ENCODE results near the gene DNAH3. TPM values are rescaled to one million over a fixed set of nuclear protein-coding genes. Genes with fewer than 3 reads are reported as not detected.

Gene DNAH3
- total RNA-seq, 1 experiment from 2014 or later, result 0.15 TPM

DNA sequence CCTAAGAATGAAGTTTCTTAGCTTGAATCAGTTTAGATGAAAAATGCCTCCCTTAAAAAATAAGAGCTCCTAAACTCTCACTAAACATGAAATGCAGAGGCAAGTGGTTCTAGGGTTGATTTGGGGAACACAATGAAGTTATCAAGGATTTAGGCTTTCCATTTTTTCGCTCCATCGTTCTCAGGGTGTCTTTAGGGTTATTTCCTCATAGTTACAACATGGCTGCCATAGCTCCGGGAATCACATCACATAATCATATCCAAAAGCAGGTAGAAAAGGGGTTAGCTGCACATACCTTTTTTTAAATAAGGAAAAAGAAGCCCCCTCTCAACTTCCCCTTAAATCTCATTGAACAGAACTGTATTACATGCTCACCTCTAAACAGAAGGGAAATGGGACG is 39.4 kb upstream of the DNAH3 start:
- peak overlapping the region; percentile 80 for H2AFZ ChIP-seq (ENCODE audit: low read depth, low read length, poor library complexity, severe bottlenecking)
- CTCF ChIA-PET, result interaction anchor here (1.1 to 5.9 kb wide), 2 partner anchors 111 to 152 kb away, joined by 3 to 101 read pairs; no protein-coding TSS in a partner anchor
- DNase-seq (ENCODE audit: low read depth, low spot score) (no peak), ATAC-seq (no peak)
- no peaks in the 10 kb centered on the region for H3K79me2 ChIP-seq (ENCODE audit: insufficient read depth, low read length)
- no peaks in the 10 kb centered on the region for H3K9me3 ChIP-seq (ENCODE audit: control insufficient read depth in 1 of 2, insufficient read depth in 1 of 2, low read depth in 1 of 2, low read length in 2 of 2)
- RAD21 ChIA-PET (ENCODE audit: low non-redundant PET in 1 of 2, low total read pairs in 2 of 2, uncharacterized antibody in 2 of 2, unreplicated experiment in 2 of 2), result interaction anchor here in 1 of 2 experiments (1.4 to 2.3 kb wide), 2 partner anchors 87 to 111 kb away, joined by 3 to 11 read pairs; no protein-coding TSS in a partner anchor
- H3K9ac ChIP-seq (ENCODE audit: low read length), result no peak overlapping the region
- POLR2A ChIA-PET, result interaction anchor here (3.5 kb wide), 1 partner anchor 111 kb away, joined by 18 read pairs; no protein-coding TSS in a partner anchor
- H3K4me2 ChIP-seq (ENCODE audit: low read length), result no peak overlapping the region
- H3K36me3 ChIP-seq (ENCODE audit: control insufficient read depth in 1 of 2, insufficient read depth in 2 of 2, low read length in 2 of 2), result no peaks in the 10 kb centered on the region
- no peak overlapping the region for H3K4me3 ChIP-seq (replicated peaks in 1 of 2; ENCODE audit: low read depth in 1 of 2, low read length in 2 of 2)
- no peak overlapping the region for H3K27ac ChIP-seq (ENCODE audit: low read depth, low read length)
- no peak for TF ChIP-seq ATF3 (IDR thresholded peaks at IDR 0.05)
- no peak for TF ChIP-seq CBX3 (IDR thresholded peaks at IDR 0.05; ENCODE audit: low read depth)
- no peak for TF ChIP-seq POLR2A (IDR thresholded peaks at IDR 0.05; ENCODE audit: borderline replicate concordance, extremely low read depth, insufficient read depth, insufficient read length)
- TF ChIP-seq TCF7L2 (IDR thresholded peaks at IDR 0.05; ENCODE audit: borderline replicate concordance, extremely low read depth, insufficient read depth, insufficient read length), result no peak
- TF ChIP-seq EZH2 (IDR thresholded peaks at IDR 0.05), result no peak
- TF ChIP-seq FOSL1 (IDR thresholded peaks at IDR 0.05; ENCODE audit: low read depth), result no peak
- TF ChIP-seq YY1 (IDR thresholded peaks at IDR 0.05; ENCODE audit: extremely low read depth, insufficient replicate concordance, low read depth, low read length), result no peak
- TF ChIP-seq ELF1 (IDR thresholded peaks at IDR 0.05; ENCODE audit: borderline replicate concordance, low read depth), result no peak
- TF ChIP-seq CEBPB (IDR thresholded peaks at IDR 0.05; ENCODE audit: low read depth), result no peak
- TF ChIP-seq MAX (IDR thresholded peaks at IDR 0.05), result no peak
- TF ChIP-seq, protein P1, sequence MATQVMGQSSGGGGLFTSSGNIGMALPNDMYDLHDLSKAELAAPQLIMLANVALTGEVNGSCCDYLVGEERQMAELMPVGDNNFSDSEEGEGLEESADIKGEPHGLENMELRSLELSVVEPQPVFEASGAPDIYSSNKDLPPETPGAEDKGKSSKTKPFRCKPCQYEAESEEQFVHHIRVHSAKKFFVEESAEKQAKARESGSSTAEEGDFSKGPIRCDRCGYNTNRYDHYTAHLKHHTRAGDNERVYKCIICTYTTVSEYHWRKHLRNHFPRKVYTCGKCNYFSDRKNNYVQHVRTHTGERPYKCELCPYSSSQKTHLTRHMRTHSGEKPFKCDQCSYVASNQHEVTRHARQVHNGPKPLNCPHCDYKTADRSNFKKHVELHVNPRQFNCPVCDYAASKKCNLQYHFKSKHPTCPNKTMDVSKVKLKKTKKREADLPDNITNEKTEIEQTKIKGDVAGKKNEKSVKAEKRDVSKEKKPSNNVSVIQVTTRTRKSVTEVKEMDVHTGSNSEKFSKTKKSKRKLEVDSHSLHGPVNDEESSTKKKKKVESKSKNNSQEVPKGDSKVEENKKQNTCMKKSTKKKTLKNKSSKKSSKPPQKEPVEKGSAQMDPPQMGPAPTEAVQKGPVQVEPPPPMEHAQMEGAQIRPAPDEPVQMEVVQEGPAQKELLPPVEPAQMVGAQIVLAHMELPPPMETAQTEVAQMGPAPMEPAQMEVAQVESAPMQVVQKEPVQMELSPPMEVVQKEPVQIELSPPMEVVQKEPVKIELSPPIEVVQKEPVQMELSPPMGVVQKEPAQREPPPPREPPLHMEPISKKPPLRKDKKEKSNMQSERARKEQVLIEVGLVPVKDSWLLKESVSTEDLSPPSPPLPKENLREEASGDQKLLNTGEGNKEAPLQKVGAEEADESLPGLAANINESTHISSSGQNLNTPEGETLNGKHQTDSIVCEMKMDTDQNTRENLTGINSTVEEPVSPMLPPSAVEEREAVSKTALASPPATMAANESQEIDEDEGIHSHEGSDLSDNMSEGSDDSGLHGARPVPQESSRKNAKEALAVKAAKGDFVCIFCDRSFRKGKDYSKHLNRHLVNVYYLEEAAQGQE (IDR thresholded peaks at IDR 0.05; ENCODE audit: low read depth), result no peak
- H3K9me2 ChIP-seq (ENCODE audit: insufficient read depth), result no peaks in the 10 kb centered on the region
- peaks cover 8 to 17% of the 10 kb centered on the region in 2 experiments; a peak in 3 of 4 replicates for H3K4me1 ChIP-seq (ENCODE audit: control insufficient read depth in 1 of 2, insufficient read depth in 2 of 2, low read length in 2 of 2)
- H4K20me1 ChIP-seq (ENCODE audit: insufficient read depth), result no peaks in the 10 kb centered on the region
- no TSS peak for BruUV-seq (replicated peaks)
- intact Hi-C loops (cut with micrococcal nuclease), result no loop called here
- no peaks in the 10 kb centered on the region for H3K27me3 ChIP-seq (ENCODE audit: insufficient read depth, low read length)
